ENCODE data around the gene KIF26A.
"Not testable (repeated sequence)": the region's sequence is repeated elsewhere in the genome, so short reads cannot be mapped to it uniquely, and the experiment has no call there.

KIF26A gene

GRCh38 chr14:104143521-104144452 lies 5.4 kb downstream of the KIF26A start:
- DNase-seq (ENCODE audit: low read depth) = no peak

GRCh38 chr14:104144453-104144790 lies 6.0 kb downstream of the KIF26A start:
- no peak for DNase-seq (ENCODE audit: low read depth)

- DNase-seq (ENCODE audit: low read depth) = no peak
Observed at GRCh38 chr14:104144911-104145825, 6.8 kb downstream of the KIF26A start.

GRCh38 chr14:104145826-104146601 lies 7.6 kb downstream of the KIF26A start:
- no peak for DNase-seq (ENCODE audit: low read depth)

- no peak for DNase-seq (ENCODE audit: low read depth)
Observed at GRCh38 chr14:104146651-104147345, 8.4 kb downstream of the KIF26A start.

GRCh38 chr14:104147346-104148125 lies 9.1 kb downstream of the KIF26A start:
- DNase-seq (ENCODE audit: low read depth) = no peak

GRCh38 chr14:104148433-104149277 lies 10.3 kb downstream of the KIF26A start:
- DNase-seq (ENCODE audit: low read depth) = no peak

GRCh38 chr14:104149278-104149595 lies 10.8 kb downstream of the KIF26A start:
- DNase-seq (ENCODE audit: low read depth) = no peak

GRCh38 chr14:104149617-104150135 lies 11.3 kb downstream of the KIF26A start:
- no peak for DNase-seq (ENCODE audit: low read depth)

GRCh38 chr14:104150136-104151025 lies 12.0 kb downstream of the KIF26A start:
- no peak for DNase-seq (ENCODE audit: low read depth)

GRCh38 chr14:104151026-104151381 lies 12.6 kb downstream of the KIF26A start:
- DNase-seq (ENCODE audit: low read depth) = no peak

GRCh38 chr14:104151566-104152245 lies 13.3 kb downstream of the KIF26A start:
- DNase-seq (ENCODE audit: low read depth) = no peak

- DNase-seq (ENCODE audit: low read depth) = no peak
Observed at GRCh38 chr14:104152246-104152575, 13.8 kb downstream of the KIF26A start.

GRCh38 chr14:104152686-104153393 lies 14.5 kb downstream of the KIF26A start:
- no peak for DNase-seq (ENCODE audit: low read depth)

GRCh38 chr14:104153394-104153755 lies 15.0 kb downstream of the KIF26A start:
- DNase-seq (ENCODE audit: low read depth) = not testable (repeated sequence)

- no peak for DNase-seq (ENCODE audit: low read depth)
Observed at GRCh38 chr14:104154246-104154645, 15.9 kb downstream of the KIF26A start.

GRCh38 chr14:104155513-104155912 lies 17.1 kb downstream of the KIF26A start:
- no peak for DNase-seq (ENCODE audit: low read depth)

- no peak for DNase-seq (ENCODE audit: low read depth)
Observed at GRCh38 chr14:104156142-104156541, 17.8 kb downstream of the KIF26A start.
